ENCODE results near the gene INO80D. TPM values are rescaled to one million over a fixed set of nuclear protein-coding genes. Genes with fewer than 3 reads are reported as not detected.

The INO80D gene
- 1.3 to 2.1 TPM (median 2.0 TPM) in 5 replicates for total RNA-seq (2022; extraction: Qiagen RNA extraction; ENCODE audit: low read depth)

GRCh38 chr2:206085742-206086445, at the start of gene INO80D:
Gene INO80D (minus strand): TSS chr2:206086174. CDS start chr2:206063016, 23,158 bp downstream.

Other genes with a start within 250 kb of the INO80D start
- 56.8 to 69.4 TPM (median 65.0 TPM) in 5 replicates for gene NDUFS1, start 73.3 kb upstream of the INO80D start, total RNA-seq (2022; extraction: Qiagen RNA extraction; ENCODE audit: low read depth)
- 1,006 to 1,130 TPM (median 1,045 TPM) in 5 replicates for gene EEF1B2, start 73.7 kb upstream of the INO80D start, total RNA-seq (2022; extraction: Qiagen RNA extraction; ENCODE audit: low read depth)
- gene ZDBF2, start 188.5 kb upstream of the INO80D start, total RNA-seq (2022; extraction: Qiagen RNA extraction; ENCODE audit: low read depth) = 0.64 to 2.0 TPM (median 1.2 TPM) in 5 replicates